Naive B cell (primary cell): ENCODE results near the gene GANAB. TPM values are rescaled to one million over a fixed set of nuclear protein-coding genes. Genes with fewer than 3 reads are reported as not detected.
"Not testable (repeated sequence)": the region's sequence is repeated elsewhere in the genome, so short reads cannot be mapped to it uniquely, and the experiment has no call there.

ENCODE experiments used
- ATAC-seq, 2 donors: fragments of 150-1000 bp; cut with Tn5 transposase; 2 replicates each; pipeline ENCODE4 v1.10.0; 2021; ENCODE audit warnings: low read depth in 2 of 2, mild to moderate bottlenecking in 2 of 2, moderate library complexity in 2 of 2
- DNase-seq: peaks from one replicate; pipeline ENCODE4 v3.0.0; 2022
- H3K27ac Mint-ChIP-seq, 6 donors: one replicate each; pipeline ENCODE4 v1.8.0; 2020 to 2022; ENCODE audit warnings: mild to moderate bottlenecking in 6 of 6, mixed read lengths in 6 of 6, moderate library complexity in 5 of 6, inconsistent platforms in 2 of 6
- H3K27me3 Mint-ChIP-seq, 3 donors: one replicate each; pipeline ENCODE4 v1.8.0; 2021 to 2022; ENCODE audit warnings: mixed read lengths in 3 of 3, mild to moderate bottlenecking in 1 of 3
- H3K36me3 Mint-ChIP-seq, 2 donors: one replicate each; pipeline ENCODE4 v1.8.0; 2020 to 2022; ENCODE audit warnings: mixed read lengths in 2 of 2, inconsistent platforms in 1 of 2, mild to moderate bottlenecking in 1 of 2
- H3K4me1 Mint-ChIP-seq, 3 donors: one replicate each; pipeline ENCODE4 v1.8.0; 2020 to 2022; ENCODE audit warnings: mixed read lengths in 3 of 3, inconsistent platforms in 1 of 3, mild to moderate bottlenecking in 1 of 3, moderate library complexity in 1 of 3
- H3K4me3 Mint-ChIP-seq, 8 donors: one replicate each; pipeline ENCODE4 v1.8.0; 2020 to 2022; ENCODE audit warnings: mild to moderate bottlenecking in 8 of 8, mixed read lengths in 8 of 8, moderate library complexity in 8 of 8, inconsistent platforms in 2 of 8
- H3K9me3 Mint-ChIP-seq, 7 donors: one replicate each; pipeline ENCODE4 v1.8.0; 2020 to 2022; ENCODE audit warnings: mixed read lengths in 7 of 7, mild to moderate bottlenecking in 5 of 7, inconsistent platforms in 2 of 7, moderate library complexity in 1 of 7
- polyA plus RNA-seq, 6 donors: library from polyadenylated mRNA; unstranded; fragments of 300-500 nt; fragmentation: Illumina TruSeq; gene quantifications; one replicate each; pipeline ENCODE4 v1.2.3, GENCODE V29; 2021; ENCODE audit warnings: low read depth in 6 of 6

GANAB gene
- polyA plus RNA-seq, 6 donors from 2014 or later = 140 to 158 (median 149) TPM

GRCh38 chr11:62677156-62677555, 30.7 kb upstream of the GANAB start:
- peak overlapping the region; percentile 71 to 97 (median 91) for H3K4me3 Mint-ChIP-seq
- no peaks in the 10 kb centered on the region for H3K27me3 Mint-ChIP-seq
- ATAC-seq (no peak), DNase-seq (no peak)
- H3K9me3 Mint-ChIP-seq = no peaks in the 10 kb centered on the region
- H3K27ac Mint-ChIP-seq = peak overlapping the region in 5 of 6 donors; percentile 25 to 98 (median 96)
- peaks cover 26 to 58% (median 47%) of the 10 kb centered on the region in 3 donors for H3K4me1 Mint-ChIP-seq
- H3K36me3 Mint-ChIP-seq = peaks cover 0 to 21% of the 10 kb centered on the region in 2 donors

- H3K36me3 Mint-ChIP-seq = peaks cover 0 to 23% of the 10 kb centered on the region in 2 donors
- no peaks in the 10 kb centered on the region for H3K9me3 Mint-ChIP-seq
- ATAC-seq = no peak
- peak overlapping the region; percentile 71 to 97 (median 91) for H3K4me3 Mint-ChIP-seq
- H3K27me3 Mint-ChIP-seq = no peaks in the 10 kb centered on the region
- no peak for DNase-seq
- peaks cover 26 to 59% (median 49%) of the 10 kb centered on the region in 3 donors for H3K4me1 Mint-ChIP-seq
- peak overlapping the region in 1 of 6 donors; percentile 96 for H3K27ac Mint-ChIP-seq
Observed at GRCh38 chr11:62676698-62677097, 30.3 kb upstream of the GANAB start.

GRCh38 chr11:62675415-62675814, 29.0 kb upstream of the GANAB start:
- Mint-ChIP-seq H3K4me1 (peaks cover 27 to 67% (median 62%) of the 10 kb centered on the region in 3 donors), H3K27ac (peak overlapping the region in 3 of 6 donors; percentile 36 to 57 (median 39)), H3K4me3 (peak overlapping the region in 4 of 8 donors; percentile 15 to 99 (median 40)), H3K36me3 (peaks cover 0 to 27% of the 10 kb centered on the region in 2 donors)
- H3K9me3 Mint-ChIP-seq, ATAC-seq, H3K27me3 Mint-ChIP-seq, DNase-seq: not testable (repeated sequence)

- Mint-ChIP-seq H3K36me3 (peaks cover 0 to 27% of the 10 kb centered on the region in 2 donors), H3K4me1 (peaks cover 25 to 72% (median 52%) of the 10 kb centered on the region in 3 donors)
Observed at GRCh38 chr11:62673196-62673525, 26.7 kb upstream of the GANAB start.

GRCh38 chr11:62671608-62672389, 25.4 kb upstream of the GANAB start, which contains the start of the genes LBHD1 and UQCC3:
Gene LBHD1 (minus strand): TSS chr11:62672267. CDS start chr11:62670031, 2,236 bp downstream.
Gene UQCC3 (plus strand): TSS chr11:62671673. CDS start chr11:62671746, 73 bp downstream.
- H3K4me1 Mint-ChIP-seq = peaks cover 19 to 72% (median 47%) of the 10 kb centered on the region in 3 donors
- H3K4me3 Mint-ChIP-seq = peak within 1 kb of the TSS; percentile 99 to 100 (median 100)

More at GRCh38 chr11:62673196-62673525, 26.7 kb upstream of the GANAB start:
- peak overlapping the region in 5 of 6 donors; percentile 42 to 93 (median 74) for H3K27ac Mint-ChIP-seq
- H3K9me3 Mint-ChIP-seq = no peaks in the 10 kb centered on the region
- no peaks in the 10 kb centered on the region for H3K27me3 Mint-ChIP-seq
- DNase-seq (no peak), ATAC-seq (no peak)
- peak overlapping the region in 7 of 8 donors; percentile 99 to 100 (median 100) for H3K4me3 Mint-ChIP-seq

GRCh38 chr11:62671236-62671607, 24.8 kb upstream of the GANAB start:
- H3K27ac Mint-ChIP-seq = peak overlapping the region; percentile 93 to 99 (median 96)
- peak; percentile 13 to 16 for ATAC-seq
- no peak for DNase-seq
- H3K27me3 Mint-ChIP-seq = no peaks in the 10 kb centered on the region
- H3K9me3 Mint-ChIP-seq = no peaks in the 10 kb centered on the region
- peaks cover 24 to 72% (median 47%) of the 10 kb centered on the region in 3 donors for H3K4me1 Mint-ChIP-seq
- H3K36me3 Mint-ChIP-seq = peaks cover 0 to 13% of the 10 kb centered on the region in 2 donors
- H3K4me3 Mint-ChIP-seq = peak overlapping the region; percentile 99 to 100 (median 100)

More at GRCh38 chr11:62671608-62672389, 25.4 kb upstream of the GANAB start, which contains the start of the genes LBHD1 and UQCC3:
- DNase-seq = peak; percentile 69
- peak; percentile 83 for ATAC-seq
- Mint-ChIP-seq H3K9me3 (no peaks in the 10 kb centered on the region), H3K27me3 (no peaks in the 10 kb centered on the region), H3K36me3 (peaks cover 0 to 13% of the 10 kb centered on the region in 2 donors), H3K27ac (peak within 1 kb of the TSS; percentile 93 to 99 (median 96))

GRCh38 chr11:62669420-62670161, 23.2 kb upstream of the GANAB start:
- Mint-ChIP-seq H3K9me3 (no peaks in the 10 kb centered on the region), H3K36me3 (peaks cover 0 to 8% of the 10 kb centered on the region in 2 donors), H3K4me1 (peaks cover 24 to 69% (median 54%) of the 10 kb centered on the region in 3 donors), H3K27me3 (no peaks in the 10 kb centered on the region), H3K4me3 (peak overlapping the region in 6 of 8 donors; percentile 28 to 100 (median 100)), H3K27ac (peak overlapping the region in 3 of 6 donors; percentile 61 to 86 (median 83))
- DNase-seq = no peak
- no peak for ATAC-seq

GRCh38 chr11:62667460-62667859, 21.0 kb upstream of the GANAB start:
- H3K27ac Mint-ChIP-seq = peak overlapping the region in 3 of 6 donors; percentile 47 to 84 (median 79)
- peak overlapping the region in 3 of 8 donors; percentile 30 to 100 (median 95) for H3K4me3 Mint-ChIP-seq
- H3K27me3 Mint-ChIP-seq = no peaks in the 10 kb centered on the region
- H3K36me3 Mint-ChIP-seq = peaks cover 7 to 11% of the 10 kb centered on the region in 2 donors
- H3K4me1 Mint-ChIP-seq = peaks cover 29 to 77% (median 54%) of the 10 kb centered on the region in 3 donors
- no peak for ATAC-seq
- H3K9me3 Mint-ChIP-seq = no peaks in the 10 kb centered on the region
- DNase-seq = no peak

GRCh38 chr11:62666259-62666926, 20.0 kb upstream of the GANAB start:
- Mint-ChIP-seq H3K9me3 (no peaks in the 10 kb centered on the region), H3K36me3 (peaks cover 7 to 8% of the 10 kb centered on the region in 2 donors), H3K4me3 (peak overlapping the region; percentile 95 to 100 (median 97)), H3K27me3 (no peaks in the 10 kb centered on the region), H3K4me1 (peaks cover 30 to 70% (median 45%) of the 10 kb centered on the region in 3 donors), H3K27ac (peak overlapping the region in 5 of 6 donors; percentile 15 to 97 (median 79))
- ATAC-seq = no peak
- no peak for DNase-seq

GRCh38 chr11:62665599-62666258, 19.3 kb upstream of the GANAB start:
- Mint-ChIP-seq H3K27ac (peak overlapping the region; percentile 82 to 99 (median 96)), H3K4me1 (peaks cover 26 to 64% (median 42%) of the 10 kb centered on the region in 3 donors), H3K27me3 (no peaks in the 10 kb centered on the region), H3K9me3 (no peaks in the 10 kb centered on the region), H3K36me3 (peaks cover 7% of the 10 kb centered on the region in 2 donors), H3K4me3 (peak overlapping the region; percentile 95 to 100 (median 97))
- DNase-seq = peak; percentile 37
- peak; percentile 20 to 24 for ATAC-seq

- Mint-ChIP-seq H3K4me1 (peaks cover 25 to 58% (median 41%) of the 10 kb centered on the region in 3 donors), H3K36me3 (peaks cover 7% of the 10 kb centered on the region in 2 donors), H3K27me3 (no peaks in the 10 kb centered on the region), H3K4me3 (peak within 1 kb of the TSS; percentile 95 to 100 (median 97)), H3K27ac (peak within 1 kb of the TSS; percentile 82 to 99 (median 96)), H3K9me3 (no peaks in the 10 kb centered on the region)
- DNase-seq = peak; percentile 96
- peak; percentile 93 for ATAC-seq
Observed at GRCh38 chr11:62665075-62665598, 18.7 kb upstream of the GANAB start, which contains the start of the genes C11orf98 and CSKMT. Gene C11orf98 (minus strand): TSS chr11:62665210. CDS start chr11:62665169, 41 bp downstream. Gene CSKMT (plus strand): TSS chr11:62665312. CDS start chr11:62665880, 568 bp downstream.
